LNCAP (cell line): ENCODE results near the gene KCNC3.

Experiments
- TF ChIP-seq, protein P1 (sequence below): fragments of 450-650 bp; IDR thresholded peaks from 2 replicates; pipeline ENCODE4 v1.5.1; 2017; ENCODE audit warnings: mild to moderate bottlenecking

Gene KCNC3

DNA sequence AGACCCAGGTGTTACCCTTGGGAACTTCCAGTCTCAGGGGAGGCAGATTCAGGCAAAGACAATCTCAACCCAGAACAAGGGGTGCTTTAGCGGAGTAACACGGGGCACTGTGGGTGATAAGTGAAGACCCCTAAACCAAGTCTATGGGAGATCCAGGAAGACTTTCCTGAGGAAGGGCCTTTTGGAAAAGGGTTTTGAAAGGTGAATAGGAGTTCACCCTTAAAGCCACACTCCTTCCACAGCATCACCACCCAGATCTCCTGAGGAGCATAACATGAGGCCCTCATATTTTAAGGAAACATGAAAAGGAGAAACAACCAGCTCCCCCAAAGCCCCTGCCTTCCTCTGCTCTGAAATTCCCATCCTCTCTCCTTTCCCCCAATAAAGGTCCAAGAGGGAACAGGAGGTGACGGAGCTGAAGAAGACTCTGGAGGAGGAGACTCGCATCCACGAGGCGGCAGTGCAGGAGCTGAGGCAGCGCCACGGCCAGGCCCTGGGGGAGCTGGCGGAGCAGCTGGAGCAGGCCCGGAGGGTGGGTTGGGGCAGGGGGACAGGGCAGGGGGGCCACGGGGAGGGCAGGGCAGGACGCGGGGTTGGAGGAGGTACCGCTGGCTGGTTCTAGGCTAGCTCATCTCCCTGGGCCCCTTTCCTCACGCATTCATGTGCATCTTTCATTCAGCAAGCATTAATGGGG lies 52.7 kb downstream of the KCNC3 start:
- TF ChIP-seq, protein P1, sequence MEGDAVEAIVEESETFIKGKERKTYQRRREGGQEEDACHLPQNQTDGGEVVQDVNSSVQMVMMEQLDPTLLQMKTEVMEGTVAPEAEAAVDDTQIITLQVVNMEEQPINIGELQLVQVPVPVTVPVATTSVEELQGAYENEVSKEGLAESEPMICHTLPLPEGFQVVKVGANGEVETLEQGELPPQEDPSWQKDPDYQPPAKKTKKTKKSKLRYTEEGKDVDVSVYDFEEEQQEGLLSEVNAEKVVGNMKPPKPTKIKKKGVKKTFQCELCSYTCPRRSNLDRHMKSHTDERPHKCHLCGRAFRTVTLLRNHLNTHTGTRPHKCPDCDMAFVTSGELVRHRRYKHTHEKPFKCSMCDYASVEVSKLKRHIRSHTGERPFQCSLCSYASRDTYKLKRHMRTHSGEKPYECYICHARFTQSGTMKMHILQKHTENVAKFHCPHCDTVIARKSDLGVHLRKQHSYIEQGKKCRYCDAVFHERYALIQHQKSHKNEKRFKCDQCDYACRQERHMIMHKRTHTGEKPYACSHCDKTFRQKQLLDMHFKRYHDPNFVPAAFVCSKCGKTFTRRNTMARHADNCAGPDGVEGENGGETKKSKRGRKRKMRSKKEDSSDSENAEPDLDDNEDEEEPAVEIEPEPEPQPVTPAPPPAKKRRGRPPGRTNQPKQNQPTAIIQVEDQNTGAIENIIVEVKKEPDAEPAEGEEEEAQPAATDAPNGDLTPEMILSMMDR = no peak

GRCh38 chr19:50275577-50276368 lies 53.4 kb downstream of the KCNC3 start:
- TF ChIP-seq, protein P1 = no peak

GRCh38 chr19:50273821-50274220 lies 55.4 kb downstream of the KCNC3 start:
- TF ChIP-seq, protein P1 = no peak

DNA sequence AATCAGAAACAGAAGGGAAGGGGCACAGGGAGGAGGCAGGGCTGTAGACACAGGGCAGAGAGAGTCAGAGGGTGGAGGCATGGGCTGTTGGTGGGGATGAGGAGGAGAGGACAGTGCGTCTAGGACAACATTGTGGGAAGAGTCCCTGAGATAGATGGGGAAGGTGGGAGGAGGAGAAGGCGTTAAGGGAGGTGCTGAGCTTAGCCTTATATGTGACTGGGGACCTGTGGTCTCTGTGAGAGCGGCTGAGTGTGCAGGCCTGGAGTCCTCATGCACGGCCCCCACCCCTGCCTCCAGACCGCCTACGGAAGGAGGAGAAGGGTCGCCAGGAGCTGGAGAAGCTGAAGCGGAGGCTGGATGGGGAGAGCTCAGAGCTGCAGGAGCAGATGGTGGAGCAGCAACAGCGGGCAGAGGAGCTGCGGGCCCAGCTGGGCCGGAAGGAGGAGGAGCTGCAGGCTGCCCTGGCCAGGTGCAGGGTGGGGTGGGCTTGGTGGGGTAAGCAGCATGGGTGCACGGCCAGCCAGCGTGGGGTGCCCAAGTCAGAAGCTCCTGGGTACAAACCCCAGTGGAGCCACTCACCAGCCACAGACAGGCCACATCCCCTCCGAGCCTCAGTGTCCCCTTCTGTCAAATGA lies 56.8 kb downstream of the KCNC3 start:
- TF ChIP-seq, protein P1 = no peak

- TF ChIP-seq, protein P1 = no peak
Observed at GRCh38 chr19:50269653-50270052, 59.5 kb downstream of the KCNC3 start.

- TF ChIP-seq, protein P1 = no peak
Observed at GRCh38 chr19:50268501-50268900, 60.7 kb downstream of the KCNC3 start.

DNA sequence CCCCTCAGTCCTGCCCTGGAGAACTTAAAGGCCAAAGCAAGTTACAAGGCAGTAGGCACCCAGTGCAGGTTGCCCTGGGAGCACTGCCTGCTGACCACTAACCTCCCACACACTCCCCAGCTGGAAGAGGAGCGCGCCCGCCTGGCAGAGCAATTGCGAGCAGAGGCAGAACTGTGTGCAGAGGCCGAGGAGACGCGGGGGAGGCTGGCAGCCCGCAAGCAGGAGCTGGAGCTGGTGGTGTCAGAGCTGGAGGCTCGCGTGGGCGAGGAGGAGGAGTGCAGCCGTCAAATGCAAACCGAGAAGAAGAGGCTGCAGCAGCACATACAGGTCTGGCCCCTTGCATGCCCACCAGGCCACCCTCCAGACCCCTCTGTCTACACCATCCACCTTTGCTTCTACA lies 61.1 kb downstream of the KCNC3 start:
- TF ChIP-seq, protein P1 = no peak
